ENCODE data around the gene SERINC5.

- TF ChIP-seq CTCF (IDR thresholded peaks at IDR 0.05), result no peak
- TF ChIP-seq USF1 (IDR thresholded peaks at IDR 0.05; ENCODE audit: borderline replicate concordance, low read depth), result no peak
- no peak for TF ChIP-seq FOSL2 (IDR thresholded peaks at IDR 0.05; ENCODE audit: borderline replicate concordance, low read depth)
- TF ChIP-seq RAD21 (IDR thresholded peaks at IDR 0.05; ENCODE audit: low read length), result no peak
- no peak for TF ChIP-seq MEF2A (IDR thresholded peaks at IDR 0.05; ENCODE audit: borderline replicate concordance, low read depth)
- no peak for TF ChIP-seq FOXM1 (IDR thresholded peaks at IDR 0.05; ENCODE audit: low read depth)
- no peak for TF ChIP-seq RCOR1 (IDR thresholded peaks at IDR 0.05; ENCODE audit: low read length)
- peak; percentile 40; the same call in 1 of the 2 replicates for TF ChIP-seq MAX (IDR thresholded peaks at IDR 0.05; ENCODE audit: low read depth)
- no peak for TF ChIP-seq POLR2AphosphoS5 (IDR thresholded peaks at IDR 0.05; ENCODE audit: low read depth, low read length)
- no peak for TF ChIP-seq GABPA (IDR thresholded peaks at IDR 0.05; ENCODE audit: low read depth)
- no peak for TF ChIP-seq RFX5 (IDR thresholded peaks at IDR 0.05; ENCODE audit: low read length)
- no peak for TF ChIP-seq EP300 (IDR thresholded peaks at IDR 0.05; ENCODE audit: borderline replicate concordance in 1 of 2, low read depth in 1 of 2, low read length in 1 of 2)
Observed at GRCh38 chr5:80254767-80255430, 949 bp downstream of the SERINC5 start.
